Loucy (cell line): ENCODE results near the gene TRIM46.

Experiments
- H2AFZ ChIP-seq: fragments of 200-600 bp; sonication (generic); 2 replicates; pipeline ENCODE4 v1.6.0; 2016; ENCODE audit warnings: antibody characterized with exemption, mild to moderate bottlenecking, low read length, moderate library complexity
- H3F3A ChIP-seq: fragments of 200-600 bp; 2 replicates; pipeline ENCODE4 v1.6.0; 2016; ENCODE audit warnings: antibody characterized with exemption, low read depth, mild to moderate bottlenecking
- H3K27me3 ChIP-seq: fragments of 200-600 bp; sonication (generic); 2 replicates; pipeline ENCODE4 v1.6.1; 2014; ENCODE audit warnings: low read length, mild to moderate bottlenecking; ENCODE audit not compliant: insufficient read depth, poor library complexity, severe bottlenecking
- H3K36me3 ChIP-seq: fragments of 200-600 bp; sonication (generic); 2 replicates; pipeline ENCODE4 v1.6.1; 2016; ENCODE audit warnings: low read length; ENCODE audit not compliant: insufficient read depth
- H3K4me1 ChIP-seq: fragments of 200-600 bp; sonication (generic); 2 replicates; pipeline ENCODE4 v1.5.1; 2014; ENCODE audit warnings: low read length, mild to moderate bottlenecking; ENCODE audit not compliant: insufficient read depth, poor library complexity, severe bottlenecking
- H3K4me2 ChIP-seq: fragments of 200-600 bp; sonication (generic); 2 replicates; pipeline ENCODE4 v1.6.0; 2014; ENCODE audit warnings: antibody characterized with exemption, low read length, low read depth, mild to moderate bottlenecking; ENCODE audit not compliant: poor library complexity, severe bottlenecking
- H3K4me3 ChIP-seq: fragments of 200-600 bp; sonication (generic); 2 replicates; pipeline ENCODE4 v1.5.1; 2014; ENCODE audit warnings: low read length, mild to moderate bottlenecking, mixed read lengths; ENCODE audit not compliant: poor library complexity, severe bottlenecking
- H3K79me2 ChIP-seq: fragments of 200-600 bp; sonication (generic); 2 replicates; pipeline ENCODE4 v1.6.1; 2014; ENCODE audit warnings: low read length; ENCODE audit not compliant: insufficient read depth
- H3K9ac ChIP-seq: fragments of 200-600 bp; sonication (generic); 2 replicates; pipeline ENCODE4 v1.6.0; 2014; ENCODE audit warnings: mild to moderate bottlenecking, low read depth, low read length, moderate library complexity; ENCODE audit not compliant: poor library complexity, severe bottlenecking
- H3K9me2 ChIP-seq: fragments of 200-600 bp; sonication (generic); replicated peaks from 2 replicates; pipeline ENCODE4 v1.6.1; 2016; ENCODE audit warnings: low read depth, low read length, mixed read lengths
- H3K9me3 ChIP-seq: fragments of 200-600 bp; sonication (generic); 2 replicates; pipeline ENCODE4 v1.6.1; 2014; ENCODE audit warnings: mild to moderate bottlenecking, antibody characterized with exemption, low read length, low read depth; ENCODE audit not compliant: insufficient read depth
- H4K20me1 ChIP-seq: fragments of 200-600 bp; sonication (generic); 2 replicates; pipeline ENCODE4 v1.6.0; 2014; ENCODE audit warnings: antibody characterized with exemption, low read length, mild to moderate bottlenecking; ENCODE audit not compliant: insufficient read depth, poor library complexity, severe bottlenecking
- CTCF ChIP-seq: fragments of 200-600 bp; sonication (generic); conservative IDR thresholded peaks from 2 replicates; pipeline ENCODE4 v1.5.1; 2014; ENCODE audit warnings: mild to moderate bottlenecking, antibody characterized with exemption, low read length
- EZH2phosphoT487 ChIP-seq: fragments of 200-600 bp; IDR thresholded peaks from 2 replicates; pipeline ENCODE4 v1.6.1; 2018; ENCODE audit warnings: antibody characterized with exemption, mild to moderate bottlenecking, moderate library complexity, borderline replicate concordance

Gene TRIM46

GRCh38 chr1:155226188-155226909, 52.7 kb downstream of the TRIM46 start:
- peaks cover 9% of the 10 kb centered on the region for H4K20me1 ChIP-seq
- H3K36me3 ChIP-seq, result no peaks in the 10 kb centered on the region
- H3K27me3 ChIP-seq, result peaks cover 5% of the 10 kb centered on the region
- no peaks in the 10 kb centered on the region for H3K9me3 ChIP-seq
- peaks cover 24% of the 10 kb centered on the region for H3K4me1 ChIP-seq
- peaks cover 5% of the 10 kb centered on the region; the same call in 1 of the 2 replicates for H3F3A ChIP-seq
- no peaks in the 10 kb centered on the region for H3K9me2 ChIP-seq
- peak overlapping the region; percentile 98 for H3K4me3 ChIP-seq
- TF ChIP-seq EZH2phosphoT487 (no peak), CTCF (peak; percentile 86)
- peak overlapping the region; percentile 90 for H3K4me2 ChIP-seq
- H2AFZ ChIP-seq, result peak overlapping the region; percentile 85
- H3K79me2 ChIP-seq, result peaks cover 37% of the 10 kb centered on the region
- H3K9ac ChIP-seq, result peak overlapping the region; percentile 99

- peak overlapping the region; percentile 85 for H2AFZ ChIP-seq
- H3K4me3 ChIP-seq, result peak overlapping the region; percentile 98
- H3K36me3 ChIP-seq, result no peaks in the 10 kb centered on the region
- H3K27me3 ChIP-seq, result peaks cover 5% of the 10 kb centered on the region
- peaks cover 24% of the 10 kb centered on the region for H3K4me1 ChIP-seq
- peaks cover 37% of the 10 kb centered on the region for H3K79me2 ChIP-seq
- H3K9me2 ChIP-seq, result no peaks in the 10 kb centered on the region
- H3K9ac ChIP-seq, result peak overlapping the region; percentile 99
- peak overlapping the region; percentile 90 for H3K4me2 ChIP-seq
- no peaks in the 10 kb centered on the region for H3K9me3 ChIP-seq
- peaks cover 5% of the 10 kb centered on the region; the same call in 1 of the 2 replicates for H3F3A ChIP-seq
- peaks cover 9% of the 10 kb centered on the region for H4K20me1 ChIP-seq
- no peak for TF ChIP-seq EZH2phosphoT487
- no peak; the same call in 1 of the 2 replicates for TF ChIP-seq CTCF
Measured at GRCh38 chr1:155226910-155227260, 53.2 kb downstream of the TRIM46 start.

DNA sequence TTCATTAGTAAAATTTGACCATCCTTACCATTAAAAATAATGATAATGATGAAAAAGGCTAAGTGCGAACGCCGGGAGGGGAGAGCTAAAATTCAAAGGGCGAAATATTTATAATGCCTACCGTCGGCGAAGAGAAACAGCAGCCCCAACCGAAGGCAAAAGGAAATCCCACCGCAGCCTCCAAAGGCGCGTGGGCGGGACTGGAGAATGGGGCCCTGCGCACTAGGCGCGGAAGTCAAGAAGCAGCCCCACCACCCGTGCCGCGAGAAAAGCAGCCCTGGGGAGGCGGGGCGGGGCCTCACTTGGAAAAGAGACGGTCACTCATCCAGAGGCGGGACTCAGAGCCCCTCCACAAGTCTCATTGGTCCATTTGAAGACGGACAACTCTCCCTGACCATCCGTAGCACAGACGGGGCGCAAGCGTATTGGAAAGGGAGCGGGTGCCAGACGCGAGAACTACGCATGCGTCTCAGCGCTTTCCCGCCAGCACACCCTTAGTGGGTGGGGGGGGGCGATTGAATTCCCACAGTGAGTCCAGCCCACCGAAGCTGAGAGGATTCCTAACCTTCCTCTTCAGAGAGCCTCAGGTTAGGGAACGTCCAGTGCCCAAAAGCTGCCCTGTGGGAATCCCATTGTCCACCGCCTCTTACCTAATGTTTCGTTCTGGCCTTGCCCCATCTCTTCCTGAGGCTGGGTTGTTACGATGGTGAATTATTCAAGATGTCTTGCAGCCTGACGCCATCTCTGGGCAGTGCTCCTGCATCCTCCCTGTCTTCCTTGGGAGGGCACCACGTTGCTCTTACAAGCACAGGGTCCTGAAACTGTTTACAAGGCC, 53.8 kb downstream of the TRIM46 start:
- TF ChIP-seq EZH2phosphoT487, result no peak
- TF ChIP-seq CTCF, result no peak; the same call in none of the 2 replicates
- Histone ChIP-seq H3K4me2 (peak overlapping the region; percentile 90), H3K27me3 (peaks cover 5% of the 10 kb centered on the region), H3K4me3 (peak overlapping the region; percentile 98), H3K79me2 (peaks cover 37% of the 10 kb centered on the region), H3K4me1 (peaks cover 24% of the 10 kb centered on the region), H3K9ac (peak overlapping the region; percentile 99), H3K9me2 (no peaks in the 10 kb centered on the region), H3F3A (peaks cover 5% of the 10 kb centered on the region; the same call in 1 of the 2 replicates), H2AFZ (peak overlapping the region; percentile 85), H4K20me1 (peaks cover 9% of the 10 kb centered on the region), H3K9me3 (no peaks in the 10 kb centered on the region), H3K36me3 (no peaks in the 10 kb centered on the region)
